Lung microvascular endothelial cell (primary cell): ENCODE measurements around the gene CLIP2. TPM values are rescaled to one million over a fixed set of nuclear protein-coding genes. Genes with fewer than 3 reads are reported as not detected.
A peak's percentile ranks its signal among the peaks of the same experiment; 100 is the strongest.

Source experiments
- DNase-seq, 2 donors: peaks; one replicate each; pipeline versions ENCODE4 v3.0.0 to v3.0.0-alpha.2; 2010; ENCODE audit warnings: low read depth in 2 of 2
- total RNA-seq: library from RNA; depleted of rRNA; stranded (reverse); fragments of >200 nt; gene quantifications from 2 replicates; pipeline ENCODE4 v1.2.1, GENCODE V29; 2014

Gene CLIP2
- total RNA-seq, 1 donor from 2014 or later: 42.3 TPM

DNA sequence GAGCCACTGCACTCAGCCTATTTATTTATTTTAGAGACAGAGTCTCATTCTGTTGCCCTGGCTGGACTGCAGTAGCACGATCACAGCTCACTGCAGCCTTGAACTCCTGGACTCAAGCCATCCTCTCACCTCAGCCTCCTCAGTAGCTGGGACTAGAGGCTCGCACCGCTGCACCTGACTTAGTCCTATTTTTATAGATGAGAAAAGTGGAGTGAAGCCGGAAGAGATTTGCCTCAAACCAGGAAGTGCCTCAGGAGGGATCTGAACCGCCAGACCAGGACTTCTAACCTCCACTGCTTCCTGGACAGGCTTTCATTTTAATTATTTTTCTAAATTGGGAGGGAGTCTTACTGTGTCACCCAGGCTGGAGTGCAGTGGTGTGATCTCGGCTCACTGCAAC lies 17.5 kb upstream of the CLIP2 start:
- DNase-seq: peak; percentile 56 to 79

DNA sequence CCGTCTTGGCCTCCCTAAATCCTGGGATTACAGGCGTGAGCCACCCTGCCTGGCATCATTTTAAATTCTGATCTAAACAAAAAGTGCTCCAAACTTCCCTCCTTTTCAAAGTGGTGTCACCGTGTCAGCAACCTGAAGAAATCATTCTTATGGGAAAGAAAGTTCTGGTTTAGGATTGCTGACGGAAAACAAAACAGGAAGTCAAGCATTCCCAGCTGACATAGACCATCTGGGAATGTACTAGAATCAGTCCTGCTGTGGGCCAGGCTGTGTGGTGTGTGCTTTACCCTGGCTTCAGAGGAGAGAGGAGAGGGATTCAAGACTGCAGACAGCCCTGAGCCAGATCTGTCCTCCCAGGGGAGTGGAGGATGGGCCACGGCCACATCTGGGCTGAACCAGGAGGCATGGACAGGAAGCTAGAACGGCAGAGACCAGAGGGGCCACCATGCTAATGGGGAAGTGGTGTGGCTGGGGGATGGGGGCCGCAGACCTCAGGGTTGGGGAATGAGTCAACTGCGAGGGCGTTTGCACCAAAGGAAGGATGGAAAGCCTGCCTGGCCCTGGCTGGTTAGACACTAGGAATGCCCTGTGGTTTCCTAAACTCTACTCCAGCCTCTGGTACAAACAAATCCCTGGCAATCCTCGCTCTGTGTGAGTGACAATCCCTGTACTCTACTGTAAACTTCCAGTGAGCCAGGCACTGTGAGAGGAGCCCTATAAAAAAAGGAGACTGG lies 16.7 kb upstream of the CLIP2 start:
- DNase-seq: peak; percentile 90 to 91

DNA sequence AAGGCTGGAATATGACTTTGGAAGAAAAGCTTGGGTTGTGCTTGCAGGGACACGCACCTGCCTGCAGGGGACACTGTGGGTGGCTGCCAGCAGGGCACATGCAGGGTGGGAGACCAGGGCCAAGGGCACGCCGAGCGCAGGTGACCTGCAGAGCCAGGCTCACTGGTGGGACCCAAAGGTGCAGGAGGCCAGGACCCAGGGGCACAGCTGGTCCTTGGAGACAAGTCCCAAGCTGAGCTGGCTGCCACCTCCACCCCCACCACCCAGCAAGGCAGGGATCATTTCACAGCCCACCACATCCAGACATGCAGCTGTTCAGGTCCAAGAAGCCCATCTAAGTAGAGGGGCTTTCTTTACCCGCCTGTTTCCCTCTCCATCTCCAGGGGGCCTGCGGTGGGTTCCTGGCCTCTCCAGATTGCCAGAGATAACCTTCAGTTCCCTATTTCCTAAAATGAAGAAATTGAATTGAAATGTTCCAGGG lies 13.8 kb upstream of the CLIP2 start:
- peak; percentile 51 to 61 for DNase-seq

DNA sequence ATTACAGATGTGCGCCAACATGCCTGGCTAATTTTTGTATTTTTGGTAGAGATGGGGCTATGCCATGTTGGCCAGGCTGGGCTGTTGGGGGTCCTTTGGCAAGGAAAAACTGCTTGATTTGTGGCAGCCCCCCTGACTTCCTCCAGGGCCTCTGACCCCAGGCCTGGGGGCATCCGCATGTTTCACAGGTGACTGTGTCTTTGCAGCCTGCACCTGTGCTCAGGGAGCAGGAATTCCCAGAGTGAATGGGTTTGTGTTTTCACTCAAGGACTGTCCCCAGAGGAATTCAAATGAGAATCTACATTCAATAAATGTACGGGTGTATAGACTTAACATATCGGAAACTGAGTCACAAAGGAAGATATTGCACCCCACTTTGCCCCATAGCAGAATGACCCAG lies 11.6 kb upstream of the CLIP2 start:
- no peak for DNase-seq

DNA sequence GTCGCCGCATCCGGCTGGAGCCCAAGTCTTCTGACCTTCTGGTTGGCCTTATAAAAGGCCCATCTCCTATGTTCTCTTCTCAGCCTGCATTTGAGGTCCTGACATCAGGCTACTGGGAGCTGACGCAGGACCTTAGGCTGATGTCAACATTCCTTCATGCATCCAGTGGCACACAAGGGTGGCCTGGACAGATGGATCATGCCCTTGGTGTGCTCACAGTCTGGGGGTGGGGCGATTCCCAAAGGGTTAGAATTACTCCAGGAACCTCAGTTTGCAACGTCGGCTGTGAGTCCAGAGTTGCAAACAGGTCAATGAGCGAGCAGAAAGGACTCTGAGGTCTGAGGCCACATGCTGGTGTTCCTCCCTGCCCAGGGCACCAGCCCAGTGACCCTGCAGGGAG lies 8.2 kb upstream of the CLIP2 start:
- no peak for DNase-seq

DNA sequence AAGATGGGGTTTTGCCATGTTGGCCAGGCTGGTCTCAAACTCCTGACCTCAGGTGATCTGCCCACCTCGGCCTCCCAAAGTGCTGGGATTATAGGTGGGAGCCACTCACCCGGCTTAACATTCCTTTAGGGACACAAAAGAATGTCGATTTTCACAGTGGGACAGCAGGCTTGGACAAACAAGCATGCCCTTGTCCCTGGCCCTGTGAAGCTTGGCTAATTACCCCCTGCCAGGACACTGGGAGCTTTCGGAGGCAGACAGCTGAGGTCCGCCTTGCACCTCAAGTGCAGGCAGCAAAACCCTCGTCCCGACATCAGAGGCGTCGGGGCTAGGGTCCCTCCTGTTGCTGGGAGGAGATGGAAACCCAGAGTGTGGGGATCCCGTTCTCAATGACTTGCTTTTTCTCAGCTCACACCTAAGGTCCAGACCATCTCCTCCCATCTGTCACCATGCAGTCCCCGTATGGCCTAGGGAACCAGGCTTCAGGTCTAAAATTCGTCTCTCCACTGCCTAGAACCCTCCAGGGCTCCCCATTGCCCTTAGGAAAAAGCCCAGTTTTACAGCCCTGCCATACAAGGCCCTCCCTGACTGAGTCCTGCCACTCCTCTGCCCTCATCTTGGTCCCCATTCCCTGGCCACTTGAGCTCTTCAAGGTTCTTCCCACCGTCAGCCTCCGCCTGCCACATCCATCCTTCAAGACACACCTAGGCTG lies 6.3 kb upstream of the CLIP2 start:
- no peak for DNase-seq

DNA sequence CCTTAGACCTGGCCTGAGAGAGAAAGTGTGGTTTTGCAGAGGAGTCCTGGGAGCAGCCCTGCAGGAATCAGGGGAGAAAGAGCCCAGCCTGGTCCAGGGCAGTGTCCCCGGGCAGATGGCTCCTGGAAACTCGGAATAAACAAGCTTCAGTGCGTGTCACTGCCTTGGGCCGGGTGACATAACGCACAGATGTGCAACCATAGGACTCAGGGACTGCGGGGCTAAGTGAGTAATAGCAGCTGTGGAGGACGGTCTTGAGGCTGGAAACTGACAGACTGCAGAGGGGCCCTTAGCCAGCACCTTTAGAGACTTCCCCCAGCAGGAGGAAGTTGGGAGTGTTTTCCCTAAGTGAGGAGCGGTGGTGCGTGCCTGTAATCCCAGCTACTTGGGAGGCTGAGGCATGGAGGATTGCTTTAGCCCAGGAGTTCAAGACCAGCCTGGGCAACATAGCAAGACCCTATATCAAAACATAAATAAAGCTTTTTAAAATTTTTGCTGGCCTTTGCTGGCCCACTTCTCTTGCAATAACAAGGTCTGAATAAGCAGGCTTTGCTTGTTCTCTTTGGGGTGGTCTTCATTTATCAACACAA lies 5.3 kb upstream of the CLIP2 start:
- DNase-seq: no peak

DNA sequence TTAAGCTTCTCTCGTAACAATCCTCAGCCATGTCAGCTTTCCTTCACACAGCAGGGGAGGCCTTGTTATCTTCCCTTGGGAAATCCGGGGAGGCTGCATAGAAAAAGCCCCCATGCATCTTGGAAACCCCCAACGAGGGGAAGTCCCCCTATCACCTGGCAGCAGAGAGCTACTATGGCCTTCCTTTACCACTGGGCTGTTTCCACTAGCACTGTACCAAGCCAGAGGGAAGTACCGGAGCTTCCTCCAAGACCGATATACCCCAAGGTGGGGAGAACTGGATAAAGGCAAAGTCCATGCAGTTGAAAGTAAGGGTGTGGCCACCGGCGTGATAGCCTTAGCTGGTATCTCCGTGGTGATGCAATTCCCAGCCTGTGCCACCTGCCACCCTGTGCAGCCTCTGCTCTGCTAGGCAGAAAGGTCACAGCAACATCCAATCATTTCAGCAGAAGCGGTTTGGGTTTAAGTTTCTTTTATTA lies 4.4 kb upstream of the CLIP2 start:
- DNase-seq: no peak

DNA sequence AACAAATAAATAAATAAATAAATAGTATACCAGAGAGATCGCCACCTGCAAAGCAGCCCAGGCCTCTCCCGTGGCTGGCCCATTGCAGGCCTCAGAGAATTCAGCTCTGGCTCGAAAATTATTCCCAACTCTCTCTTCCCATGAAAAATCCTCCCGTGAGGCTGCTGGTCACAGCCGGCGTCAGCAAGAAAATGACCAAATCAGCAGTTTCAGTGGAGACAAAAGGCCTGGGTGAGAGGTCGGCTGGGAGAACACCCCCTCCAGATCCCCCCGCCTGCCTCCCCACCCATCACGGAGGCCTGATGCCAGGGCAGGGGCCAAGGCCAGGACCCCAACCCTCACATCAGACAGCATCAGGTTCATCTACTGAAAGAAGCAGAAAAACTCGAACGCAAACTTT lies 3.1 kb upstream of the CLIP2 start:
- no peak for DNase-seq

DNA sequence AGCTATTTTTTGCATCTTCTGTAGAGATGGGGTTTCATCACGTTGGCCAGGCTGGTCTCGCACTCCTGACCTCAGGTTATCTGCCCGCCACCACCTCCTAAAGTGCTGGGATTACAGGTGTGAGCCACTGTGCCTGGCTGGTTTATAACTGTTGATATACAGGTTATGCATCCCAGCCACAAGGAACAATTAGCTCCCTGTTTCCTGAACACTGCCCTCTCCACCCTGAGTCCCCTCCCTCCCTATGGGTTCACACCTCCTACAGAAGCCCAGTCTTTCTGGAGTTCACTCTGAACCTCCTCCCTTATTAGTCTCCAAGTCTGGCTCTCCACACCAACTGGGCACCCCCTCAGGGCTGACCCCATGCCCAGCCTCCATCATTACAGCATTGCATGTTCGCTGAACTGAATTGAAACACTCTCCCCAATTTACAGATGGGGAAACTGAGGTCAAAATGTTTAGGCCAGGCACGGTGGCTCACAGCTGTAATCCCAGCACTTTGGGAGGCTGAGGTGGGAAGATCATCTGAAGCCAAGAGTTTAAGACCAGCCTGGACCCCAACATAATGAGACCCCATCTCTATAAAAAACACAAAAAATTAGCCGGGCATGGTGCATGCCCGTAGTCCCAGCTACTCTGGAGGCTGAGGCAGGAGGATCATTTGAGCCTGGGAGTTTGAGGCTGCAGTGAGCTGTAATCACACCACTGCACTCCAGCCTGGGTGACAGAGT lies 1.7 kb upstream of the CLIP2 start:
- no peak for DNase-seq

DNA sequence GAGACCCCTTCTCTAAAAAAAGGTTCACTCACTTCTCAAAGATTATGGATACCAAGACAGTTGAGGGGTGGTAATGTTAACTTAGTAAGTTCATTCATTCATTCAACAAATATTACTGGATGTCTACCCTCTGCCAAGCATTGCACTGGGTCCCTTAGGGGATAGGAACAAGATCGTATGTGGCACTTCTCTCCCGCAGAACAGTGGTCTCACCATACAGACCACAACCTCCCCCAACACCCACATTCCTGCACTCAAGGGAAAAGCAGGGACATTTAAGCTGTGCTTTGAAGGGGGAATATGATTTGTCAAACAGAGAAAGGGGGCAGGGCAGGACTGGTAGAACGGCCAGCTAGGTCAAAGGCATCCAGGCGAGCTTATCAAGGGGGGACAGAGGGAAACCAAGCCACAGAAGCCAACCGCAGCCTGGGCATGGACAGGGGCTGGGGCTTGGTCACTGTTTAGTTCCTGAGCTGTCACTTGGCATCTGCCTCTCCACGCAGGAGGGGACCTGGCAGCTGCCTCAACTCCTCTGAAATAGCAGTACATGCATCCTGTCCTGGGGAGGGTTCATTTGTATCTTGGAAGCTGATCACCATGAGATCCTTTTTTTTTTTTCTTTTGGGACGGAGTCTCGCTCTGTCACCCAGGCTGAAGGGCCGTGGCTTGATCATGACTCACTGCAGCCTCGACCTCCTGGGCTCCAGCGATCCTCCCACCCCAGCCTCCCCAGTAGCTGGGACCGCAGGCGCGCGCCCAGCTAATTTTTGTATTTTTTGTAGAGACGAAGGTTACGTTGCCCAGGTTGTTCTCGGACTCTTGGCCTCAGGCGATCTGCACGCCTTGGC lies 949 bp upstream of the CLIP2 start:
- peak in 1 of 2 donors; percentile 46 for DNase-seq

DNA sequence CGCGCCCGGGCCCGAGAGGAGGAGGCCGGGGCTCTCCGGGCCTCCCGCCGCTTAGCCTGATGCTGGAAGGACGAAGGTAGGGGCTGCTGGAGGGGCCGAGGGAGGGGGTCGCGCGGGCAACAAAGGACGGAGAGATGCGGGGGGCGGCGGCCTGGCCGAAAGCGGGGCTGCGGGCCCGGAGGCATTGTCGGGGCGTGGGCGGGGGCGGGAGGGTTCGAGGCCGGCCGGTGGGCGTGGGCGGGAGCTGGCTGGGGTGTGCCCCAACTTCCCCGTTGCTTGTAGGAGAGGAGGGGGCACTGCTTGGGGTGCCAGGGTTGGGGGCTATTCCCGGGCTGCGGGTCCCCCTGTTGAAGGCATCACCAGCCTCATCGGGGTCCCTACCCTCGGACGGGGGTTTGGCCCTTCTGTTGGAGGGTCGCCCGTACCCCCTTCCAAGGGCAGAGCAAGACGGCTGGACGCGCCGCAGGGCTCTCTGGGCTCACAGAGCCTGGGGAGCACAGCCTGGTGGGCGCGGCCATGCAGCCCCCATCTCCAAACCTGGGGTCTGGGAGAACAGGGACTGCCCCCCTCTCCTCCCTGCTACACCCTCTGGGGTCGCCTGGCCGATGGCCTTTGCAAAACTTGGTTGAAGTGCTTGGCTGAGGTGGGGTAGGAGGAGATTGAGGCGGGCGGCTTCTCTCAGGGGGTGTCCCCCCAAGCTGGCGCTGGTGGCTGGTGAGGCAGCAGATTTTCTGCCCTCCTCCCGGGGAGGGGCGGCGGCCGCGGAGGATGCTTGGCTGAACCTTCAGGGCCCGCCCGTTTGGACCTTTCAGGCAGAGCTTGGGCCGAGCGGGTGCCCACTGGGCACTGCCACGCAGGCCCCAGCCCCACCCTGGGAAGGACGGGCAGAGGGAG lies 699 bp downstream of the CLIP2 start:
- DNase-seq: peak in 1 of 2 donors; percentile 33

DNA sequence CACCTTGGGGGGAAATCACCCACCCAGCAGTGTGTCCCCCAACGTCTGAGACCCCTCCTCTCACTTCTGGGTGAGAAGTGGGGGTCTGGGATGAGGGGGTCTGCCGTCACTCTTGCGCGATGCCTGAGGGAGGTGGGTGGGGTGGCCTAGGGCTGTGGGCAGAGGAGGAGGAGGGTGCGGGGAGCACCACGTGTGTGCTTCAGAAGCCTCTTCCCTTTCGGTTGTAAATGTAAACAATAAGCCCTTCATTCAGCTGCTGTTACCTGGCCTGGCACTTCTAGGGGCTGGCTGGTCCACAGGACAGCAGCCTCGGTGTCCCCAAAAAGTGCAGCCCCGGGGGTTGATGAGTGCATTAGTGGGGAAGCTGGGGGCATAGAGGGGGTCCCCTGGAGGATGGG lies 1.3 kb downstream of the CLIP2 start:
- DNase-seq: no peak

DNA sequence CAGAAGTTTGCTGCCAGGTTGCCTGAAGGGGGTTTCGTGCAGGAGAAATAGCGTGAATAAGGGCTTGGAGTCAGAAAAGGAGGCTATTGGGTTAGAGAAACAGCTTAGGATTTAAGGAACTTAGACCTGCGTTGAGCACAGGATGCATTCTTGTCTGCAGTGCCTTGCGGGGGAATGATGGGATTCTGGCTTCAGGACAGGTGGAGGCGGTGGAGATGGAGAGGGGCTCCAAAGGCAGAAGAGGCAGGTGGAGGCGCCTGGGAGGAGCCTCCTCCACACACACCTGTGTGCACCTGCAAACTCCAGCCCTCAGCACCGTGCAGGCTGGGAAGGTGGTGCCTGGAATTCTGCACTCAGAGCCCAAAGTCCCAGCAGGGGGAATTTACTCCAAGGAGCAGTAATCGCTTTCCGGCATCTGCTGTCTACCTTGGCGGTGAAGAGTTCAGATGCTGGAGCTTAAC lies 1.8 kb downstream of the CLIP2 start:
- no peak for DNase-seq

DNA sequence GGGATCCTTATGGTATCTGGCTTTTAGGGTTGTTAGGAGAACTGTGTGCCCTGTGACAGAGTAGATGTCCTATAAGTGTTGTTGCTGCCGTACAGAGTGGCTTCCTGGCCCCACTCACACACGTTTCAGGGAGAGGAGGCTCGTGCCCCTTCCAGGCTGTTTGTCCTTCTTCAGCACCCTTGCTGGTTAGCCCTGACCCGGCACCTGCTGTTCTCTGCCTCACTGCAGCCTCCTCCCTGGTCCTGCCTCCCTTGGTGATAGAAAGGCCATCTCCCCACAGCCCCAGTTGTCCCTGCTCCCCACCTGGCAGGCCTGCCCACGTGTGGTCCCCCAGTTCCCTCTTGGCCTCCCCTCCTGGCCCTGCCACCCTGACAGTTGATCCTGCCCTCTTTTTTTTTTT lies 2.3 kb downstream of the CLIP2 start:
- no peak for DNase-seq

DNA sequence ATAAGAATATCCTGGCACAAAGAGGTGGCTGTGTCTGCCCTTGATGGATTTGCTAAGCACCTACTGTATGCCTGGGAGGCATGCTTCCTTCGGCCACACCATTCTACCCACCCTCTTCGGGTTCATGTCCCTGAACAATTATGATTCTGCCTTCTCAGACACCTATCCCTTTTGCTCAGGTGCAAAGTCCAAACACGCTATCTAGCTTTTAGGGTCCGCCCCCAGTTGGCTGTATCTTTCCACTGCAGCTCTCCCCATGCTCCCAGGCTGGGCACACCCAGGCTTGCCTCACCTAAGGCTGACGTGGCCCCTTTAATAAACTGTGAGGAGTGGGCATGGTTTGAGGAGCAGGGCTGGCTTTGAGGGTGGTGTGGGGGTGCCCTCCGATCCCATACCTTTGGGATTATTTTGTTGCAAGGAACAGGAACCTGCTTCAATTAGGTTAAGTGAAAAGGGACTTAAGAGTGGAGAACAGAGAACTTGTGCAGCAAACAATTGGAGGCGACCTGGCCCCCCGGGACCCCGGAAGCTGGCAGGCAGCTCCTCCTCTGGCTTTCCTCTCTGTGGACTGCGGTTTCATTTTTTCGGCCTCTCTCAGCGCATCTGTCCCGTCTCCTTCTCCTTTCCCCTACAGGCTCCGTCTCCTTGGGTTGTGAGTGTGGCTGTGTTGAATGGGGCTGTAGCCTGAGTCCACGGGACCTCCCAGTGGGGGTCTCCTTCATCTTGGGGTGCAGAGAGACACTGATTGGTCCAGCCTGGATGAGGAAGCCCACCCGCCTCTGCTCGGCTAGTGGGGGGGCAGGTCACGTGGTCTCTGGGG lies 3.8 kb downstream of the CLIP2 start:
- DNase-seq: no peak

DNA sequence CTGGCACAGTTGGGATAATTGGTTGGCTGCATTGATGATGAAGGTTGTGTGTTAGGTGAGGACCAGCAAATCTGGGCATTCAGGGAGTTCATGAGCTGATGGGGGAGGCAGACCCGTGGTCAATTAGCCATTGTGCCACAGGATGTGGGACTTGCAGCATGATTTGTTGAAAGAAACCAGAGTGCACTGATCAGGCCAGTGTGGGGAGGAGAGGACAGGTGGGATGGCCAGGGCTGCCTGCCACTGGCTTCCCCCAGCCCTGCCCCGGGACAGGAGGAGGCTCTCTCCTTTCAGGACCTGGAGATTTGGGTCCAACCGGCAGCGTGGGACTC lies 4.3 kb downstream of the CLIP2 start:
- no peak for DNase-seq

DNA sequence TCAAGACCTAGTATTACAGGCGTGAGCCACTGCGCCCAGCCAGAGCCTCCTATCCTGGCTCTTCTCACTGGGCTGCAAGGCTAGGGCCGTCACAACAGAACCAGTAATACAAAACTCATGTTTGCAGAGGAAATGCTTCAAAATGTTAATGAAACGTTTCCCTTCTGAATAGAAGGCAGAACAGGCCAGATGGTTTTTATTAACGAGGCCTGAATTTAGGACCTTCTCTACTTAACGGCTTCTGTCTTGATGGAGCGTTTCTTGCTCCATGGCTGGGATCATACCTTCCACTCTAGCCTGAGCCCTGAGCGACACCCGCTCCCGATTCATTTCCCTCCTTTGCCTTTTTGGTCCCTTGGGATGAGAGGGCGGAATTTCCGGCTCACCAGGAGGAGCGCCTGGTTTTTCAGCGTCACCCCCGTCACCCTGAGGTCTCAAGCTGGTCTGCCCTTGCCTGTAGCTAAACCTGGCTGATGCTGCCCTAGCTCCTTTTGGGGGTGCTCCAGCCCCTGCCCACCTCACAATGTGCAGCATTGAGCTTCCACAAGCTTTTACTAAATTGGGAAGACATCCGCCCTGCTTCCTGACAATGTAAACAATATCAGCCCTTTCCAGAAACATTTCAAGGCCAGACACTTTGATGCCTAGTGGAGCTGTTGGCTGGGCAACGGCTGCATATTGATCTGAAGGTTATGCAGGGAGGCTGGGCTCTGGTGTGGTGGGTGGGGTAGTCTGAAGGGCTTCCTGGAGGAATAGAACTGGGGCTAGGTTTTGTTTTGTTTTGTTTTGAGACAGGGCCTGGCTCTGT lies 5.2 kb downstream of the CLIP2 start:
- DNase-seq: no peak
